Lower leg skin (tissue), 3 donors: Measurements from ENCODE around the gene ASAP3.

Experiments used
- CTCF ChIP-seq, 3 donors: fragments of 450-650 bp; IDR thresholded peaks; one replicate each; pipeline ENCODE4 v1.5.1; 2016; ENCODE audit warnings: antibody characterized with exemption in 3 of 3, mild to moderate bottlenecking in 3 of 3, moderate library complexity in 2 of 3
- POLR2A ChIP-seq, 2 donors: fragments of 450-650 bp; IDR thresholded peaks; one replicate each; pipeline ENCODE4 v1.6.1; 2016 to 2017; ENCODE audit warnings: antibody characterized with exemption in 2 of 2, mild to moderate bottlenecking in 1 of 2, moderate library complexity in 1 of 2

- TF ChIP-seq CTCF (IDR thresholded peaks at IDR 0.05), result no peak
- no peak for TF ChIP-seq POLR2A (IDR thresholded peaks at IDR 0.05)
Measured at GRCh38 chr1:23483321-23484252, at the start of gene ASAP3.
